Measurements from ENCODE around the gene MBD3L5.

GRCh38 chr19:7069904-7070226 is 39.5 kb downstream of the MBD3L5 start:
- no peak for TF ChIP-seq CTCF (IDR thresholded peaks at IDR 0.05; ENCODE audit: poor library complexity)
- no peak for TF ChIP-seq EZH2phosphoT487 (IDR thresholded peaks at IDR 0.05; ENCODE audit: low read depth, severe bottlenecking, unreplicated experiment)
